Activated B cell treated with CpG ODN at 0.5 μM for 24 hours (primary cell): ENCODE measurements around the gene PTPRK. TPM values are rescaled to one million over a fixed set of nuclear protein-coding genes. Genes with fewer than 3 reads are reported as not detected.

ENCODE experiments used
- ATAC-seq: fragments of 200-7000 bp; cut with Tn5 transposase; one replicate; pipeline ENCODE4 v1.10.0; 2021; ENCODE audit warnings: low read depth, mild to moderate bottlenecking, moderate library complexity
- CTCF ChIA-PET: fragments of 350-600 bp; sonication (Branson Sonifier 250); formaldehyde crosslinking; loops from one replicate; lab custom pipeline; 2021; ENCODE audit warnings: antibody characterized with exemption; lab: Charles Lee
- POLR2A ChIA-PET: fragments of 350-600 bp; sonication (Branson Sonifier 250); formaldehyde crosslinking; loops from one replicate; lab custom pipeline; 2021; ENCODE audit warnings: antibody characterized with exemption; lab: Charles Lee
- DNase-seq: peaks from one replicate; pipeline ENCODE4 v3.0.0; 2022
- H3K27ac Mint-ChIP-seq: one replicate; pipeline ENCODE4 v1.8.0; 2020; ENCODE audit warnings: mixed read lengths
- H3K27me3 Mint-ChIP-seq: one replicate; pipeline ENCODE4 v1.8.0; 2021; ENCODE audit warnings: mixed read lengths
- H3K36me3 Mint-ChIP-seq: one replicate; pipeline ENCODE4 v1.8.0; 2021; ENCODE audit warnings: low read depth, mixed read lengths
- H3K4me1 Mint-ChIP-seq: one replicate; pipeline ENCODE4 v1.8.0; 2021; ENCODE audit warnings: mixed read lengths
- H3K4me3 Mint-ChIP-seq: one replicate; pipeline ENCODE4 v1.8.0; 2020; ENCODE audit warnings: mild to moderate bottlenecking, mixed read lengths
- H3K9me3 Mint-ChIP-seq: one replicate; pipeline ENCODE4 v1.8.0; 2020; ENCODE audit warnings: mixed read lengths
- CTCF ChIP-seq: fragments of 200-600 bp; IDR thresholded peaks from one replicate; pipeline ENCODE4 v1.8.0; 2022; ENCODE audit warnings: antibody characterized with exemption, mild to moderate bottlenecking
- intact Hi-C: fragments of 100-400 bp; cut with micrococcal nuclease; formaldehyde crosslinking; loops from one replicate; pipeline ENCODE4 v1.15.1; 2024
- total RNA-seq: library from RNA; stranded (reverse); gene quantifications from 2 replicates; pipeline ENCODE4 v1.2.3, GENCODE V29; 2022

Gene PTPRK
- total RNA-seq, 1 donor from 2014 or later, result 14.2 TPM

- ATAC-seq (no peak), DNase-seq (no peak)
- no peak for TF ChIP-seq CTCF
- Mint-ChIP-seq H3K9me3 (no peaks in the 10 kb centered on the region), H3K27me3 (no peaks in the 10 kb centered on the region), H3K4me3 (no peak overlapping the region), H3K27ac (no peak overlapping the region), H3K4me1 (no peaks in the 10 kb centered on the region), H3K36me3 (peaks cover 19% of the 10 kb centered on the region)
- POLR2A ChIA-PET, result no interaction called here
- intact Hi-C loops, result loop anchor here (10.0 kb wide), 1 partner anchor 317 kb away; no protein-coding TSS in a partner anchor
- CTCF ChIA-PET, result no interaction called here
These were observed 512.7 kb downstream of the PTPRK start for GRCh38 chr6:128007658-128008057.

GRCh38 chr6:128005009-128005408, 515.4 kb downstream of the PTPRK start:
- Mint-ChIP-seq H3K27me3 (no peaks in the 10 kb centered on the region), H3K4me3 (no peak overlapping the region)
- CTCF ChIA-PET, result no interaction called here

GRCh38 chr6:128000363-128000762, 520.0 kb downstream of the PTPRK start:
- no peaks in the 10 kb centered on the region for H3K4me1 Mint-ChIP-seq
- CTCF ChIA-PET, result no interaction called here
- H3K27me3 Mint-ChIP-seq, result no peaks in the 10 kb centered on the region
- ATAC-seq (no peak), DNase-seq (no peak)
- no peaks in the 10 kb centered on the region for H3K9me3 Mint-ChIP-seq
- no peak overlapping the region for H3K4me3 Mint-ChIP-seq
- H3K27ac Mint-ChIP-seq, result no peak overlapping the region
- POLR2A ChIA-PET, result no interaction called here
- no peak for TF ChIP-seq CTCF
- peaks cover 41% of the 10 kb centered on the region for H3K36me3 Mint-ChIP-seq
- intact Hi-C loops, result loop anchor here (10.0 kb wide), 1 partner anchor 324 kb away; no protein-coding TSS in a partner anchor

More at GRCh38 chr6:128005009-128005408, 515.4 kb downstream of the PTPRK start:
- ATAC-seq, result no peak
- Mint-ChIP-seq H3K9me3 (no peaks in the 10 kb centered on the region), H3K4me1 (no peaks in the 10 kb centered on the region), H3K27ac (no peak overlapping the region), H3K36me3 (peaks cover 19% of the 10 kb centered on the region)
- POLR2A ChIA-PET, result no interaction called here
- no peak for DNase-seq
- intact Hi-C loops, result loop anchor here (10.0 kb wide), 1 partner anchor 320 kb away; no protein-coding TSS in a partner anchor
- no peak for TF ChIP-seq CTCF

- ChIA-PET POLR2A (no interaction called here), CTCF (no interaction called here)
- no peak for TF ChIP-seq CTCF
- Mint-ChIP-seq H3K9me3 (no peaks in the 10 kb centered on the region), H3K27me3 (no peaks in the 10 kb centered on the region), H3K27ac (no peak overlapping the region), H3K36me3 (peaks cover 36% of the 10 kb centered on the region), H3K4me3 (no peak overlapping the region), H3K4me1 (no peaks in the 10 kb centered on the region)
- intact Hi-C loops, result no loop called here
- ATAC-seq (no peak), DNase-seq (no peak)
These were observed 521.4 kb downstream of the PTPRK start for GRCh38 chr6:127998985-127999384.

GRCh38 chr6:127997496-127998164, 522.8 kb downstream of the PTPRK start:
- ChIA-PET CTCF (no interaction called here), POLR2A (no interaction called here)
- Mint-ChIP-seq H3K9me3 (no peaks in the 10 kb centered on the region), H3K27ac (no peak overlapping the region), H3K4me1 (no peaks in the 10 kb centered on the region), H3K4me3 (no peak overlapping the region), H3K36me3 (peaks cover 29% of the 10 kb centered on the region), H3K27me3 (no peaks in the 10 kb centered on the region)
- no peak for DNase-seq
- intact Hi-C loops, result no loop called here
- no peak for TF ChIP-seq CTCF
- no peak for ATAC-seq
